Activated naive CD8-positive, alpha-beta T cell treated with anti-CD3 and anti-CD28 coated beads, Interleukin-2, amount 10 ng/mL, durations not matched to agents 7 days and 5 days (primary cell): ENCODE measurements around the gene STIL. TPM values are rescaled to one million over a fixed set of nuclear protein-coding genes. Genes with fewer than 3 reads are reported as not detected.

Source experiments
- ATAC-seq: fragments of 150-1000 bp; cut with Tn5 transposase; one replicate; pipeline ENCODE4 v1.10.0; 2021; ENCODE audit warnings: low read depth, moderate library complexity
- POLR2A ChIA-PET: fragments of 350-600 bp; sonication (Branson Sonifier 250); formaldehyde crosslinking; loops from one replicate; lab custom pipeline; 2021; ENCODE audit warnings: antibody characterized with exemption; lab: Charles Lee
- DNase-seq: peaks from one replicate; pipeline ENCODE4 v3.0.0; 2021
- H3K27ac Mint-ChIP-seq: one replicate; pipeline ENCODE4 v1.8.0; 2022; ENCODE audit warnings: mild to moderate bottlenecking, mixed read lengths
- H3K27me3 Mint-ChIP-seq: one replicate; pipeline ENCODE4 v1.8.0; 2022; ENCODE audit warnings: mild to moderate bottlenecking, moderate library complexity, mixed read lengths
- H3K36me3 Mint-ChIP-seq: one replicate; pipeline ENCODE4 v1.8.0; 2021; ENCODE audit warnings: mild to moderate bottlenecking, mixed read lengths
- H3K4me1 Mint-ChIP-seq: one replicate; pipeline ENCODE4 v1.8.0; 2021; ENCODE audit warnings: mixed read lengths
- H3K4me3 Mint-ChIP-seq: one replicate; pipeline ENCODE4 v1.8.0; 2022; ENCODE audit warnings: mild to moderate bottlenecking, moderate library complexity, mixed read lengths
- H3K9me3 Mint-ChIP-seq: one replicate; pipeline ENCODE4 v1.8.0; 2021; ENCODE audit warnings: mixed read lengths
- total RNA-seq, 2 experiments: library from RNA; stranded (reverse); gene quantifications; one replicate each; pipeline ENCODE4 v1.2.3, GENCODE V29; 2021

STIL gene
- total RNA-seq, 2 experiments from 2014 or later, result 32.4 to 33.1 TPM

DNA sequence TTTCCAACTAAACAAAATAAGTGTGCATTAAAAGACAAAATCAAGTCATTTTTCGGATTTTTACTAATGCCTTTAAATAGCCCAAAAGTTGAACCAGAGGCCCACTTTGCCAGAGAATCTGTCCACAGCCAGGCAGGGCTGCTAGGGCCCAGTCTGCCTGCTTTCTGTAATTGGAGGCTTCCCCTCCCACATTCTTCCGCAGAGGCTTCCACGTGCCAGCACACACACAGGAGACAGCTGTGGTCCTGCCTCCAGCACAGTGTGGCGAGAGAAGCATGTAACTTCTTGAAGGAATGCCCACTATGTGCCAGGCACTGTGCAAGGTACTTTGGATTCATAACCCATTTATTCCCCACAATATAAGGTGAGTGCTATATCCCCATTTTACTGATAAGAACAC lies 112.8 kb downstream of the STIL start:
- Mint-ChIP-seq H3K4me1 (no peaks in the 10 kb centered on the region), H3K4me3 (no peak overlapping the region), H3K27me3 (peaks cover 47% of the 10 kb centered on the region), H3K27ac (no peak overlapping the region), H3K9me3 (peaks cover 2% of the 10 kb centered on the region), H3K36me3 (no peaks in the 10 kb centered on the region)
- POLR2A ChIA-PET, result no interaction called here
- DNase-seq (no peak), ATAC-seq (no peak)

Other genes starting within 250 kb of the STIL start
- not detected for gene CYP4Z1, start 246.9 kb downstream of the STIL start, total RNA-seq
- not detected for gene CYP4A22, start 176.7 kb downstream of the STIL start, total RNA-seq
- not detected for gene PDZK1IP1, start 124.1 kb downstream of the STIL start, total RNA-seq
- gene TAL1, start 81.9 kb downstream of the STIL start, total RNA-seq, result not detected
- 100 to 1,000 TPM in 1 of 2 experiments, 10 to 100 TPM in 1; 98.8 to 102 TPM for gene CMPK1, start 19.6 kb upstream of the STIL start, total RNA-seq
- not detected for gene FOXE3, start 102.1 kb upstream of the STIL start, total RNA-seq
- gene FOXD2, start 123.9 kb upstream of the STIL start, total RNA-seq, result under 1 TPM; 0.50 to 0.71 TPM